HEK293 (cell line): Measurements from ENCODE around the gene KRT81.

Experiments
- CTCF ChIP-seq: fragments of 450-650 bp; formaldehyde crosslinking; IDR thresholded peaks from 2 replicates; pipeline ENCODE4 v1.5.1; 2016; ENCODE audit warnings: missing biosample characterization, missing genetic modification characterization
- SCRT2 ChIP-seq: fragments of 450-650 bp; formaldehyde crosslinking; IDR thresholded peaks from 2 replicates; pipeline ENCODE4 v1.5.1; 2016; ENCODE audit warnings: missing biosample characterization, missing genetic modification characterization
- ZBTB8A ChIP-seq: fragments of 450-650 bp; formaldehyde crosslinking; IDR thresholded peaks from 2 replicates; pipeline ENCODE4 v1.5.1; 2016; ENCODE audit warnings: missing biosample characterization, missing genetic modification characterization
- ZNF138 ChIP-seq: fragments of 450-650 bp; formaldehyde crosslinking; IDR thresholded peaks from 2 replicates; pipeline ENCODE4 v1.5.1; 2016; ENCODE audit warnings: missing biosample characterization, missing genetic modification characterization, borderline replicate concordance
- ZNF174 ChIP-seq: fragments of 450-650 bp; formaldehyde crosslinking; IDR thresholded peaks from 2 replicates; pipeline ENCODE4 v1.5.0; 2017; ENCODE audit warnings: missing biosample characterization, mild to moderate bottlenecking, missing genetic modification characterization
- ZNF19 ChIP-seq: fragments of 450-650 bp; formaldehyde crosslinking; IDR thresholded peaks from 2 replicates; pipeline ENCODE4; 2016; ENCODE audit warnings: missing biosample characterization, missing genetic modification characterization, low read depth
- ZNF248 ChIP-seq: fragments of 450-650 bp; formaldehyde crosslinking; IDR thresholded peaks from 2 replicates; pipeline ENCODE4 v1.5.1; 2017; ENCODE audit warnings: missing biosample characterization, missing genetic modification characterization
- ZNF664 ChIP-seq: fragments of 450-650 bp; formaldehyde crosslinking; IDR thresholded peaks from 2 replicates; pipeline ENCODE4 v1.5.1; 2016; ENCODE audit warnings: missing biosample characterization, missing genetic modification characterization

DNA sequence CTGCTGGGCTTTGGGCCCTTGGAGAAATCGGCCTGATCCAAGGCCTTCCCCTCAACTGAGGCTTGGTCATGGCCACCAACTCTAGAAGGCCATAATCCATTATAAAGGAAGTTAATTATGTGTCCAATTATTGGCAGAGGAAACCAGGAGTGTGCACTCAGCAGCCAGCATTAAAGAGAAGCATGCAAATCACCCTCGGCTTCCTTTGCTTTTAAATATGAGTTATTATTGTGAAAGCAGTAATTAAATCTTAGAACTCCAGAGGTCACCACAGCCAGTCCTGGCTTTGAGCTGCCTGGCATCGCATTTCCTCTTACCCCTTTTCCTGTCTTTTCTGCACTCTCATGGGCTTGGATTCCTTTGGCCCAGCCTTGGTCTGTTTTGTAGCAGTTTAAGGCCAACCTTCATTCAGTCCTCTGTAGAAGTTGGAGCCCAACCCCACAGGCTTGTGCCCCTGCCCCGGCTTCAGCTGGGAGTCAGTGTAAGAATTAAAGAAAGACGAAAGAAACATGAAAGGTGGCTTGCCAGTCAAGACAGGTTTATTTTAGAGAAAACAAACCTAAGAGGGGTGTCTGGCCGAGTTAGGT lies 31.6 kb downstream of the KRT81 start:
- TF ChIP-seq CTCF (no peak), SCRT2 (tag by site-specific recombination) (no peak), ZNF174 (tag by site-specific recombination) (no peak), ZNF19 (tag by site-specific recombination) (no peak), ZNF138 (tag by site-specific recombination) (no peak), ZNF248 (tag by site-specific recombination) (no peak), ZBTB8A (tag by site-specific recombination) (no peak), ZNF664 (tag by site-specific recombination) (no peak)
